GM18498 (cell line): Measurements from ENCODE around the gene GPR6.

Source experiments
- ATAC-seq: cut with Tn5 transposase; IDR thresholded peaks from one replicate; pipeline ENCODE4 v1.9.1; 2021; ENCODE audit warnings: mild to moderate bottlenecking, moderate library complexity; ENCODE audit not compliant: unreplicated experiment

Gene GPR6

GRCh38 chr6:109978174-109979032 is at the start of gene GPR6:
Gene GPR6, plus strand, starts transcription at chr6:109978311. Its CDS starts 802 bp downstream, at chr6:109979113.
- ATAC-seq = no peak

- no peak for ATAC-seq
Observed at GRCh38 chr6:109934293-109934692, 43.8 kb upstream of the GPR6 start.

- ATAC-seq = no peak
Observed at GRCh38 chr6:109939654-109940053, 38.5 kb upstream of the GPR6 start.

GRCh38 chr6:109944448-109944847 is 33.7 kb upstream of the GPR6 start:
- no peak for ATAC-seq

GRCh38 chr6:109945091-109945490 is 33.0 kb upstream of the GPR6 start:
- ATAC-seq = no peak

GRCh38 chr6:109946979-109947378 is 31.1 kb upstream of the GPR6 start:
- ATAC-seq = no peak

GRCh38 chr6:109949281-109950065 is 28.6 kb upstream of the GPR6 start:
- no peak for ATAC-seq

GRCh38 chr6:109955491-109955890 is 22.6 kb upstream of the GPR6 start:
- ATAC-seq = no peak

- no peak for ATAC-seq
Observed at GRCh38 chr6:109958626-109959025, 19.5 kb upstream of the GPR6 start.

GRCh38 chr6:109961611-109962041 is 16.5 kb upstream of the GPR6 start:
- ATAC-seq = no peak

GRCh38 chr6:109962271-109962670 is 15.8 kb upstream of the GPR6 start:
- ATAC-seq = no peak

GRCh38 chr6:109963598-109964170 is 14.4 kb upstream of the GPR6 start:
- no peak for ATAC-seq

- no peak for ATAC-seq
Observed at GRCh38 chr6:109964949-109965348, 13.2 kb upstream of the GPR6 start.

- ATAC-seq = no peak
Observed at GRCh38 chr6:109966299-109966698, 11.8 kb upstream of the GPR6 start.

- ATAC-seq = no peak
Observed at GRCh38 chr6:109977791-109978173, 329 bp upstream of the GPR6 start.

GRCh38 chr6:109979033-109979921 is 1.2 kb downstream of the GPR6 start:
- ATAC-seq = no peak

- ATAC-seq = no peak
Observed at GRCh38 chr6:109984410-109984809, 6.3 kb downstream of the GPR6 start.

- ATAC-seq = no peak
Observed at GRCh38 chr6:109987196-109987595, 9.1 kb downstream of the GPR6 start.

GRCh38 chr6:109991201-109992101 is 13.3 kb downstream of the GPR6 start:
- no peak for ATAC-seq
